GM12891 (cell line): ENCODE results near the gene GHR.

Experiments used
- POLR2A ChIP-seq: IDR thresholded peaks from 2 replicates; pipeline ENCODE4 v1.6.1; 2011; ENCODE audit warnings: low read depth, low read length, control low read depth
- POLR2AphosphoS5 ChIP-seq: IDR thresholded peaks from 2 replicates; pipeline ENCODE4 v1.6.1; 2011; ENCODE audit warnings: low read depth, low read length, control low read depth
- TAF1 ChIP-seq: IDR thresholded peaks from 2 replicates; pipeline ENCODE4 v1.6.1; 2011; ENCODE audit warnings: low read depth, low read length, control low read depth

DNA sequence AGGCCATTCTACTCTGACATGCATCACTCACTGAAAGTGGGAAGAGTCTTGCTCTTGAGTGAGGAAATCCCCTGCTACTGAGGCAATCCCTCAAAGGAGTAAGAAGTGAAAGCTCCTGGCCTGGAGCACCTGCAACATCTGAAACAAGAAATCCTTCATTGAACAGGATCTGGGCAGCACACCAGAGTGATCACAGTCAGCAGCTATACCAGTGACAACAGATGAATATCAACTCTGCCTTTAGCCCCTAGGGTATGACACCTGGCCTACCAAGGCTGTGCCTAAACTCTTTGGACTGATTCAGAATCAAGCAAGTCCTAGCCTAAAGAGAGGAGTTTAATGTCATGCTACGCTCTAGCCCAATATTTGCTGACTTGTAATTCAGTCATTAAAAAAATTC is 177.2 kb downstream of the GHR start:
- no peak for TF ChIP-seq POLR2A
- no peak for TF ChIP-seq TAF1
- no peak for TF ChIP-seq POLR2AphosphoS5
